ENCODE results near the gene NAALADL2. TPM values are rescaled to one million over a fixed set of nuclear protein-coding genes. Genes with fewer than 3 reads are reported as not detected.

Gene NAALADL2
- total RNA-seq, 2 donors from 2014 or later, result 8.5 to 24.3 TPM

- Histone ChIP-seq H3K9ac (ENCODE audit: low read depth in 2 of 2, low read length in 2 of 2) (no peak overlapping the region), H3K4me1 (no peaks in the 10 kb centered on the region), H3K4me3 (no peak overlapping the region), H3K27ac (no peak overlapping the region), H3K9me3 (no peaks in the 10 kb centered on the region), H3K27me3 (no peaks in the 10 kb centered on the region), H3K36me3 (no peaks in the 10 kb centered on the region)
- TF ChIP-seq CTCF (IDR thresholded peaks at IDR 0.05), result no peak
- intact Hi-C loops (cut with DNase I), result no loop called here
- no peak for DNase-seq
Measured at GRCh38 chr3:175340338-175341015, 481.3 kb downstream of the NAALADL2 start.

GRCh38 chr3:175342196-175342595 is 483.1 kb downstream of the NAALADL2 start:
- no peak for DNase-seq
- no peak overlapping the region for H3K9ac ChIP-seq (ENCODE audit: low read depth in 2 of 2, low read length in 2 of 2)
- intact Hi-C loops (cut with DNase I), result no loop called here
- TF ChIP-seq CTCF (IDR thresholded peaks at IDR 0.05), result no peak
- H3K36me3 ChIP-seq, result no peaks in the 10 kb centered on the region
- no peaks in the 10 kb centered on the region for H3K9me3 ChIP-seq
- no peaks in the 10 kb centered on the region for H3K27me3 ChIP-seq
- H3K27ac ChIP-seq, result no peak overlapping the region
- H3K4me3 ChIP-seq, result no peak overlapping the region
- no peaks in the 10 kb centered on the region for H3K4me1 ChIP-seq

- TF ChIP-seq CTCF (IDR thresholded peaks at IDR 0.05), result no peak
- H3K27me3 ChIP-seq, result no peaks in the 10 kb centered on the region
- H3K9ac ChIP-seq (ENCODE audit: low read depth in 2 of 2, low read length in 2 of 2), result no peak overlapping the region
- H3K9me3 ChIP-seq, result no peaks in the 10 kb centered on the region
- no peaks in the 10 kb centered on the region for H3K4me1 ChIP-seq
- no peak for DNase-seq
- no peak overlapping the region for H3K4me3 ChIP-seq
- intact Hi-C loops (cut with DNase I), result no loop called here
- H3K36me3 ChIP-seq, result no peaks in the 10 kb centered on the region
- no peak overlapping the region for H3K27ac ChIP-seq
Measured at GRCh38 chr3:175343946-175344345, 484.8 kb downstream of the NAALADL2 start.

GRCh38 chr3:175346573-175347356 is 487.6 kb downstream of the NAALADL2 start:
- no peak overlapping the region for H3K9ac ChIP-seq (ENCODE audit: low read depth in 2 of 2, low read length in 2 of 2)
- no peaks in the 10 kb centered on the region for H3K27me3 ChIP-seq
- H3K4me1 ChIP-seq, result no peaks in the 10 kb centered on the region
- H3K4me3 ChIP-seq, result no peak overlapping the region
- H3K36me3 ChIP-seq, result no peaks in the 10 kb centered on the region
- TF ChIP-seq CTCF (IDR thresholded peaks at IDR 0.05), result no peak
- no peak overlapping the region for H3K27ac ChIP-seq
- intact Hi-C loops (cut with DNase I), result no loop called here
- H3K9me3 ChIP-seq, result no peaks in the 10 kb centered on the region
- DNase-seq, result peak; percentile 68

GRCh38 chr3:175349168-175349567 is 490.0 kb downstream of the NAALADL2 start:
- no peak for DNase-seq
- H3K9me3 ChIP-seq, result no peaks in the 10 kb centered on the region
- H3K4me1 ChIP-seq, result no peaks in the 10 kb centered on the region
- H3K36me3 ChIP-seq, result no peaks in the 10 kb centered on the region
- H3K27ac ChIP-seq, result no peak overlapping the region
- H3K4me3 ChIP-seq, result no peak overlapping the region
- no peak overlapping the region for H3K9ac ChIP-seq (ENCODE audit: low read depth in 2 of 2, low read length in 2 of 2)
- no peak for TF ChIP-seq CTCF (IDR thresholded peaks at IDR 0.05)
- intact Hi-C loops (cut with DNase I), result no loop called here
- H3K27me3 ChIP-seq, result no peaks in the 10 kb centered on the region
